CD4-positive, alpha-beta T cell treated with Interleukin-6 at 100 ng/mL for 8 hours (primary cell): ENCODE measurements around the gene ADH4.
"Not testable (repeated sequence)": the region's sequence is repeated elsewhere in the genome, so short reads cannot be mapped to it uniquely, and the experiment has no call there.

Experiments
- DNase-seq: peaks from one replicate; pipeline ENCODE4 v3.0.0-alpha.2; 2020; ENCODE audit warnings: mixed read lengths, low spot score

Gene ADH4

DNA sequence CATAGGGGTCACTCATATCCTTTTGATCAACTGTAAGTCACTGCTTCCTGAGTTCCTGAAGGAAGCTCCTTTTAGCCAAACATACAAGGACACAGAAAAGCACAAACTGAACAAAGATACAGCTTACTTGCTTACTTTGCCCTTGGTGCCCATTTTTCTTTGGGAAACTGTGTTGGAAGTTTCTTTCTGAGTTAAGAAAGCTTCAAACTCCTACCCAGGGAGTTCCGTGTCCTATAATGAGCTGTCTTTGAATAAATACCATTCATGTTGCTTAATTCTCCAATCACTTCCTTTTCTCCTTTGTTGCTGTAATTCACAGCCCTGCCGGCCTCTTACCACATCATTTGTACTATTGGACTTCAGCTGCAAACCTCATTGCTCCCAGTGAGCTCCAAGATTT lies at the start of gene ADH4:
Gene ADH4 (minus strand): TSS at position 228 of the 400 bp plus-strand sequence. CDS start 75 bp downstream, at position 153.
- DNase-seq, result no peak

DNA sequence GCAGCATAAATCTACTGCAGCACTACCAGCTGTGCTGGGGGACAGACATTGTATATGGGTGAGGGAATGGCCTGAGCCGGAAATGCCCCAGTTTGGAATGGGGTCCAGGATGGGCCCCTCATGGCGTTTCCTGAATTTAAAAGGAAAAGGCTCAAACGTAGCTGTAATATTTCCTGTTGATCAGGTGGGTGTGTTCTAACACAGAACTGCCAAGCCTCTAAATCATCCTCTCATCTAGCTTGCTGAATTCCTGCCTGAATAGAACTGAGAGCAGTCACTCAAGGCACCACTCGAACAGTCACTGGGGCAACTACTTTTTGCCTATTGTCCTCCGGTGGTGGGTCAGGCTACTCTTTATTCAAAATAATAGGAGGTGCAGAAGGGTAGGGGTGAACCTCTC lies 46.2 kb upstream of the ADH4 start:
- DNase-seq, result no peak

DNA sequence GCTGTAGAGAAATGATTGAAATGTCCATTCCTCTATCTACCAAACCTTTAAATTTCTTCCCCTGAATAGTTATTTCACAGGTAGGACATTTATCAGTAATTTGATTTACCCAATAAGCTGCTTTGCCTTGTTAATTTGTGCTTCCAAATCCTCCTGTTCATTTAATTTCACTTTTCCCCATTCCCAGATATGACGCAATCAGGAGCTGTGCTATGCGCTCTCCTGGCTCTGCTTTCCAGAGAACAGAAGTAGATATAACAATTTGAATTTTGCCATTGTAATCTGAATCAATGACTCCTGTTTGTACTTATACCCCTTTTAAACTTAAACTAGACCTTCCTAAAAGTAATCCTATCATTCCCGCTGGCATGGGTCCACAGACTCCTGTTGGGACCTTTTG lies 45.8 kb upstream of the ADH4 start:
- DNase-seq, result not testable (repeated sequence)

DNA sequence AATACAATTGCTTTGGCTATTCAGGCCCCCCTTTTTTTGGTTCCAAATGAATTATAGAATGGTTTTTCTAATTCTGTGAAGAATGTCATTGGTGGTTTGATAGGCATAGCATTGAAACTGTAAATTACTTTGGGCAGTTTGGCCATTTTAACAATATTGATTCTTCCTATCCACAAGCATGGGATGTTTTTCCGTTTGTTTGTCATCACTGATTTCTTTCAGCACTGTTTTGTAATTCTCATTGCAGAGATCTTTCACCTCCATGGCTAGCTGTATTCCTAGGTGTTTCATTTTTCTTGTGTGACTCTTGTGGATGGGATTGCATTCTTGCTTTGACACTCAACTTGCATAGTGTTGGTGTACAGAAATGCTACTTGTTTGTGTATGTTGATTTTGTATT lies 41.9 kb upstream of the ADH4 start:
- no peak for DNase-seq

DNA sequence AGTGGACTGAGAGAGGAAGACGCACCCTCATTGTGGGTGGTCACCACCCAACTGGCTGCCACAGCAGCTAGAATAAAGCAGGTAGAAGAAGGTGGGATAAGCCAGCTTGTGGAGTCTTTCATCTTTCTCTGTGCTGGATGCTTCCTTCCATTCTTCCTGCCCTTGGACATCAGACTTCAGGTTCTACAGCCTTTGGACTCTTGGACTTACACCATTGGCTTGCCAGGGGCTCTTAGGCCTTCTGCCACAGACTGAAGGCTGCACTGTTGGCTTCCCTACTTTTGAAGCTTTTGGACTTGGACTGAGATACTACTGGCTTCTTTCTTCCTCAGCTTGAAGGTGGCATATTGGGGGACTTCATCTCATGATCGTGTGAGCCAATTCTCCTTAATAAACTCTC lies 41.5 kb upstream of the ADH4 start:
- no peak for DNase-seq

DNA sequence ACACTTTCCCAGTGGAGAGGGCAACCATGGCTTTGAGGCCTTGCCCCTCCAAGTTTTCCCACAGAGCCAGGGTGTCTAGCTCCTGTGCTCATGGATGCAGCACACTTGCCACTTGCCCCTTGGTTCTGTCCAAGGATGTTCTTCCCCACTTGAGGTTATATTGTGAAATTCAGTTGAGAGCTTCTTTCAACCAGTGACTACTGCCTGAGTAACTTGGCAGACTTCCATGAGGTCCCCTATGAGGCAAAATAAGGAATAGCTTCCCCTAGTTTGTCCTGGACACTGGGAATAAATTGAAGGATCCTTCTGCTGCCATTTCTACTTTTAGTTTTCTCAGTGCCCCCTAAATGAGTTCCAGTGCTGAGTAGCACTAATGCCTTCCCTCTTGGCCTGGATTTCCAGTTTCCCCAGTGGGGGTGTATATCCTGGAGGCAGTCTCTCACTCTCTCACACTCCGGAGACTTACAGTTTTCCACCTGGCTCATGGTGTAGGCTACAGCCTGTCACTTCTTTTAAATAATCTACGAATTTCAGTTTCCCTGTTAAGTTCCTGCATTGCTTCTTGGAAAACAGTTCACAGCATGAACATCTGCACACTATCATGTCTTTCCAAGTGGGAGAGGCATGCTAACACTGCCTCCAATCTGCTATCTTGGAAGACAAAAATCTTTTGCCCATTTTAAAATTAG lies 36.4 kb upstream of the ADH4 start:
- no peak for DNase-seq

DNA sequence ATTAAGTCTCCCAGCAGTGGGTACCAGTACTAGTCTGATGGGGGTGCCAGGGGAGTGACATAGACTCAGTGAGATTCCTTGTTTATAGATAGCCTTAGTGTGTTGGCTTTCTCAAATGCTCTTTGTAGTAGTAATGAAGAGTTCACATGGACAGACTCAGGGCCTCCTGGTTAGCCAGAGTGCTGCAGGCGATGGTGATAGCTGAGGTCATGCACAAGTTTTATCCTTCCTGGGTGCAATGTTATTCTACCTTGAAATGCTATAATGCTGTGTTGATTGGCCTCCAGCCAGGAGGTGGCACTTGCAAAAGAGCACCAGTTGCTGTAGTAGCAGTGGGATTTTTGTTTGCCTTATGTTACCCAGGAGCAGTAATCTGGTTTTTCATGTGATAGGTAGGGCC lies 35.5 kb upstream of the ADH4 start:
- no peak for DNase-seq

DNA sequence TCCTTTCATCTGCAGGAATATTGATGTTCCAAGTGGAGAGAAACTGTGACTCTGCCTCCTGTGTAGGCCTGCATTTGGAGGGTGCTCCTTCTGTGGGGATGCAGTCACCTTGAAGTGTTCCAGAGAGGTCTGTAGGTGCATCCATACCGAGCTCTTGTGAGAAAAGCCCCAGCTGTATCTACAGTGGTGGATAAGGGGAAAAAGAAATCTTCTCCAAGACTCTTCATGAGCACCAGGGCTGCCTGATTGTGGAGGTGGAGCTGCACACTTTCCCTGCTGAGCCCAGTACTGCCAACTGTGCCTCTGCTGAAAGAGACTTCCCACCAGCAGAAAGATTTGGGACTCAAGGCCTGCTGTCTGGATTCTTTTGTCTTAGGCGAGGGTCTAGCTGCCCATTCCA lies 35.1 kb upstream of the ADH4 start:
- DNase-seq, result no peak

DNA sequence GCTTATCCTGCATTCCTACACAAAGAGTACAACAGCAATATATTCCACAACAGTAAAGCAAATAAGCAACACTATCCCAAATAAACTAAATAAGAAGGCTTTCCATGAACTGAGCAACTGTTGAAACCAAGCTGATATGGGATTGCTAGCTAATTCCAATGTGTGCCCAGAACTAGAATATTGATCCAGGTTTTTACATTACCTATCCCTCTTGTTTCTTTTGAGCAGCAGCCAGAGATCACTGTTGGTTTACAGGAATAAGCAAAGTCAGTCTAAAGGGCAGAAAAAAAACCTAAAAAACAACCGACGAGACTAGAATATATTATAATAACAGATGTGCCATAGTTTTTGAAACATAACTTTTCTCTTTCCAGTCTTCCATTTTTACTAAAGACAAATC lies 22.4 kb upstream of the ADH4 start:
- DNase-seq, result no peak

DNA sequence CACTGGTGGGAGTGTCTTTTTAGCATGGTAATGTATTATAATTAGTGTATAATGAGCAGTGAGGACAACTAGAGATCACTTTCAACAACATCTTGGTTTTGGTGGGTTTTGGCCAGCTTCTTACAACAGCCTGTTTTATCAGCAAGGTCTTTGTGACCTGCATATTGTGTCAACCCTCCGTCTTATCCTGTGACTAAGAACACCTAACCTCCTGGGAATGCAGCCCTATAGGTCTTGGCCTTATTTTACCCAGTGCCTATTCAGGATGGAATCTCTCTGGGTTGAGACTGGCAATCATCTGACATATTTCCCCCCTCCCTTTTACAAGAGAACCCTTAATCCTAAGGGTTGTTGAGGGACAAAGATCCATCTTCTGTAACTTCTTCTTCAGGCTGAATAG lies 21.9 kb upstream of the ADH4 start:
- no peak for DNase-seq

DNA sequence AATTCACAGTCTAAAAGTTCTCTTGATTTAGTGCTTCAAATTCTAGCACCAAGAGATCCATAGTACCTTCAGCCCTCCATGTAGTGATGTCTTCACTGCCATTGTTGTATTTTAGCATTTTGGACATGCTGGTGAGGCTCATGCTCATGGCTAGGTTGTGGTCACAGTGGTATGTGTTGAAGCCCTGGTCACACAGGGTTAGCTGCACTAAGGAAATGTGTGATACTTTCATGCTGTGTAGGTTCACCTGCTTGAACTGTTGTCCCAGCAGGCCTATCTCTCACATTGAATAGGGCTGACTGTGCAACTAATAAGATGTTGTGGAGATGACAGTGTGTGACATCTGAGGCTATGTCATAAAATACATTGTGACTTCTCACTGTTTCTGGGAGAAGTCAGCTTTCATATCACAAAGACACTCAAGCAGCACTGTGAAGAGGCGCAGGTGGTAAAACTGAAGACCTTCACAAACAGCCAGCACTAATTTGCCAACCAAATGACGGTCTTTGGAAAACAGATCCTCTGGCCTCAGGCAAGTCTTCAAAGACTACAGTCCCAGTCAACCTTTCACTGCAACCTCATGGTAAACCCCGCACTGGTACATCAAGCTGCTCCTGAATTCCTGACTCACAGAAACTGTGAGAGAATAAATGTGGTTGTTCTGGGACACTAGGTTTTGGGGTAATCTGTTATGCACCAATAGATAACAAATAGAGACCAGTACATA lies 17.4 kb upstream of the ADH4 start:
- DNase-seq, result no peak

DNA sequence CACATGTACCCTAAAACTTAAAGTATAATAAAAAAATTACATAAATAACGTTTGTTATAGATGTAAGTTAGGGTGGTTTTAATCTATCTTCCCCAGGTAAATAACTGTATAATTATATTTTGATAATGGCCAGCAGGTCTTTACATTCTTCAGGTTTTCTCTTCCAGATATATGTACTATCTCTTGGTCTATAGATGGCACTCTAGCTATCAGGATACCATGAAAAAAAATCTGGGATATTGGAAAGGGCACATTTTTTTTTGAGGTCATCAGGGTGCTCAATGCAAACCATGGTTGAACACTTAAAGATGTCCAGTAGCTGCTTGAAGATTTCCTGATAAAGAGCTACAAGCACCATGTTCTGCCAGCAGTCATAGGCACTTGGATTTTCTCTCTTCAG lies 15.6 kb upstream of the ADH4 start:
- DNase-seq, result no peak

DNA sequence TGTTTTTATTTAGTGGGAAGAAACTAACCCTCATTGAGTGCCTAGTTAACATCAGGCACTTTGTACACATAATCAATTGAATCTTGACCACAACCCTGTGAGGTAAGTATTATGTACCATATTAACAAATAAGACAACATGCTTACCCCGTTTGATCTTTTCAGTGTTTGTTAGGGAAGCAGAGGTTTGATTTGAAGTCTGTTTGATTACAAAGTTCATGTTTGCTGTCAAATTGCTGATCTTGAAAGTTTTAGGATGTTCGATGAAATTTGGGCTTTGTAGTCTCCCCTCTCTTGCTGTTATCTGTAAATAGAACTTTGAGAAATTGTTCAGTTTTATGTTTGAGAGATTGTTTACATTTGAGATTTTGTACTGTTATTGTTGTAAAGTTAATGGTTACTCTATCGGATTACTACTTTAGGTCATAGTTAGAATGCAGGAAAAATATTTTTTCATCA lies 13.4 kb upstream of the ADH4 start:
- no peak for DNase-seq

DNA sequence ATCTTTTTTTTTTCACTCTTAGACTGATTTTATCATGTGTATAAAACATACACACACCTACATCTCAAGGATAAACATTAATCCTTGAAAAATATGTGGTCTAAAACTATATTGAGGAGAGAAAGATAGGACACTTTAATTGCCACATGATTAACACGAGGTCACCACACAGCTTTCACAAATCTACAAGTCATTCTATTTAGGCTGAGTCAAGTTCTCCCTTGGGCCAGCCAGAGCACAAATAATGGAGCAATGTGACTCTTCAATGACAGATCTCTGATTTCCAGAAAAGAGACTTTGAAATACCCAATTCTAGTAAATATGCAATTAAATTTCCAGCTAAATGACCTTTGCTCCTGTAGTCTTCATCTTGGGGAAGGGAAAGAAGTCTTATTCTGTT lies 12.9 kb upstream of the ADH4 start:
- DNase-seq, result no peak

DNA sequence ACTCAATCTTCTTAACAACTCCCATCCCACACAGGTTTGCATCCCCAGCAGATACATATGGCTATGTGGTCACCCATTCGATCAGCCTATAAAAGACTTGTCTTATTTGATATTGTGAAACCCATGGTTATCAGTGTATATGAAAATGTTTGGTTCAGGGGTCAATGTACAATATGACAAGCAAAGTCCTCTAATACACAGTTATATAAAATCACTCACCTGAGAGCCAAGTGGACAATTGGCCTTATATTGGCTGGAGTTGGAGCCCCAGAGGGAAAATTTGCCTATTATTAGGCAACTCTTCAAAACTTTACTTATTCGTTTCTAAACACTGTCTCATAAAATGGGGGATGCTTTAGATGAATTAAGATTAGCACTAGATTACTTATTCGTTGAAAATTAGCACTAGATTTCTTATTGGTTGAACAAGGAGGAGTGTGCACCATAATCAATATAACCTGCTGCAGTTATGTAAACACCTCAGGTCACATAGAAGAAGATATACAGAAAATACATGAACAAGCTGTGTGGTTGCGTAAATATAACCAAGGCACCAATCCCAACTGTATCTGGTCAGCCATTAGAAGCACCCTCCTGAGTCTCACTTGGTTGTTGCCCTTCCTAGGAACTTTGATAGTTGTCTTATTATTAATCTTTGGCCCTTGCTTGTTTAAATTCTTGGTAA lies 10.7 kb upstream of the ADH4 start:
- DNase-seq, result no peak

DNA sequence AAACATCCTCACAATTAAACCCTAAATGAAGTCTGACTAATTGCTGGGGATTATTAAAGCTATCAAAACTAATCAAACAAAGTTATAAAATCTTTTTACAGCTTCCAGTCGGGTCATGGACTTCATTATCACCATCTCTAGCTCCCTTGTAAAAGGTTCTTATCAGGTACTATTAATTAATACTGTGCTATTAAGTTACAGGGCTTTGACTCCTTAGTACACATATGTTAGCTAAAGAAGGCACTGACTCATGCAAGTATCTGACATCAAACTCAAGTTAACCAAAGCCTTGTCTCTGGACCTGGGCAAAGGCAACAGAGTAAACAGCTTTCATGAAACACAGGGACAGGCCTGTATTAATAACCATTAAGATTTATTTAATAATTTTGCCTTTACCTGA lies 7.9 kb upstream of the ADH4 start:
- DNase-seq, result no peak

DNA sequence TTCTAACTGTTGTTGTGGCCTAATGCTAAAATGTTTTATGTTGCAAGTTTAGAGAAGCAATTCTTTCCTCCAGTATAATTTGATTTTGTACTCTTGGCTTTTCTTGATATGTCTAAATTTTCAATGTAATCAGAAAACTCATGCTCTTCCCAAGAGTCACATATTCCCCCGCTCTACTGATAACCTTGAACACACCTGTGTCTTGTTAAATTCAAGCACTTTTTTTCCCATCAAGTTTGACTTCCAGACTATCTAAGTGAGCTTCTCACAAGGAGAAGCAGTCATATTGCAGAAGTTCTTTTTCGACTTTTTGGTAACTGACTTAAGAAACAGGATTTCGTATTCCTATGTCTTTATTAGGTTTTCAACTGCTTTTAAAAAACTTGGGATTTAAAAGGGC lies 7.4 kb upstream of the ADH4 start:
- no peak for DNase-seq

DNA sequence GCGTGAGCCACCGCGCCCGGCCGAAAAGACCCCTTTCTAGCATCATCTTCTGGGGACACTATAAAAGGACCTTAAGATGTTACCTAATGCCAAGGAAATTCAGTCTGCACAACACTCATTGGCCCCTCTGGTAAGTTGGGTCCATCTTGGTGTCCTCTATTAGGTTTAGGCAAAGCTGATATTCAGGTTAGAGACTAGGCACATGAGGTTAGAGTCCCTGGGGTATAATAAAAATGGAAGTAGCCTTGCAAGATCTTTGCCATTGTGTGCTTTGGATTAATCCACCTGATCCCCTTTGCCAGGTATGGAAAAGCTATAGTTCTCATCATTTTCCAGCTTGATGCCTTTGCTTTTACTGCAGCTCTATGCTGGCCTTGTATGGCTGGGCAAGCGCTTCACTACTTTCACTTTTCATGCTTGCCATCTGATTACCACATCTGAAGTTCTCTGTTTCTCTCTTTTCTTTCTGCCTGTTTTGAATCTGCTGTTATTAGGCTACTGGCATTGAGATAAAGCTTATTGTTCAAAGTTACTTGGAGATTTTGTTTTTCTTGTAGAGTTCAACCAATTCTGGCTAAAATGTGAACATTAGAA lies 5.4 kb upstream of the ADH4 start:
- DNase-seq, result no peak

DNA sequence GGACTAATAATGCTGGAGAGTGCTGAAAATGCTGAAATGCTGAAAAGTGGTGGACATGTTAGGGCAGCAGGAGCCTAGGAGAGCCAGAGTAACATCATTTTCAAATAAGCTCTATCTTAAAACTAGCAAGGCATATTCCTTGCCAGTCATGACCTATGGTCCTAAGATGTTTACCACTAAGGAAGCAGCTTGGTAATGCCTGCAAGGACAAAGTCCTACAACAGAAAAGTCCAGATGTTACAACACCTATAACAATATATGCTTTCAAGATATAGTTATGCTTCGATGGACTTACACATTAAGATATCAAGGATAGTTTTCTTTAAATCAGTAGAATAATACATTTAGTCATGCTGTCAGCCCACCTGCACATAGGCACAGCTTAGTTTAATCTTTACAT lies 4.5 kb upstream of the ADH4 start:
- no peak for DNase-seq

DNA sequence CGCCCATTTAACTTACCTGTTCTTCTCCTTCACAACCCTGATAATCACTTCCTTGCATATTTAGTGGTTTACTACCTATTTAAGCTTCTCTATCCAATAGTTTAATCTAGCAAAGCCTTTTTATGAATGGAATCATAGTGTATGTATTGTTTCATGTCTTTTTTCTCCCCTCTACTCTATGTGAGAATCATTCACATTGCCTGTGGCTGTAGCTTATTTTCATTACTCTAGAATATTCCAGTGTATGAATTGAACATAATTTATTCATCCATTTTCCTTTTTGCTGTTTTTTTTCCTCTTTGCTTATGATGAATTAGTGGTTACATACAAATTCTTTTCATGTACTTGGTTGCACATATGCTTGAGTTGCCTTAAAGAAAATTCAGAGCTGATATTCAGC lies 490 bp upstream of the ADH4 start:
- no peak for DNase-seq

DNA sequence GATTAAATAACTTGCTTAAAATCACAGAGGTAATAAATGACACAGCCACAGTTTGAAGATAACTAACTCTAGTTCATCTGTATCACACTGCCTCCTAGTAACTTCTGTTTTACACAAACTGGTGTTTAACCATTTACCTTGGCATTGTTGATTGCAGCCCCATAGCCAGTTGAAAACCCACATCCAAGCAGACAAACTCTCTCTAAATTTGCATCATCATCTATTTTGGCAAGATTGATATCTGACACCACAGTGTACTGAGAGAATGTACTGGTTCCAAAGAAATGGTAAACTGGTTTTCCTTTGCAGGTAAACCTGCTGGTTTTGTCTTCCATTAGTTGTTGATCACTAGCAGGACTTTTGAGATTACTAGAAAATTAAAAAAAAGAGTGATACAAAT lies 7.8 kb downstream of the ADH4 start:
- DNase-seq, result no peak

DNA sequence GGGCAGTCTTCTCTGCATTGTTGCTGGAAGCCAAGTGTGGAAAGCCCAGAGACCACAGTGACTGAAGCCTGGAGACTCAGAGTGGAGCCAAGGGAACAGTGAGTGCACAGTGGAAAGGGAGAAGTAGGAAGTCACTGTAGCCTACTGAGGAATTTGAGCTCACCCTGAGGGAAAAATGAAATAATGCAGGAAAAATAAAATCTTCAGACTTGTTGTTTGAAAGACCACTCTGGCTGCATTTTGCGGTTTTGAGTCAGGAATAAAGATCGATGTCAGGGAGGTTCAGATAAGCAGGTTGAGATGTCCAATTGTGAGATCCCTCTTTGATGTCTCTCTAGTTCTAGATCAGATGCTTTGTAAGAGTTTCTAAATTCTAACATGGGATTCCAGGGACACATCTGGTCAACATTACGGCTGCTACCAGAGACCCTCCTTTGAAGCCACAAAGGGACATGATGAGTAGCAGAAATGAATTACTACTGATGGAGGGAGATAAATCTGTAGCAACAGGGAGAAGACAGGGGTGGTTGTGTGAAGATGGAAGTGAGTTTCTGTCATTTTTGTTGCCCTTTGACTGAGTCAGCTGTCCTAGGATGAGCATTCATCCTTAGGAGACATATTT lies 8.4 kb downstream of the ADH4 start:
- no peak for DNase-seq
